Stimulated activated CD4-positive, alpha-beta T cell treated with anti-CD3 and anti-CD28 coated beads, Interleukin-15, amount 100 ng/mL, for 24 hours (primary cell): Measurements from ENCODE around the gene A4GNT.
"Not testable (repeated sequence)": the region's sequence is repeated elsewhere in the genome, so short reads cannot be mapped to it uniquely, and the experiment has no call there.

ENCODE experiments used
- DNase-seq: peaks from one replicate; pipeline ENCODE4 v3.0.0-alpha.2; 2020

A4GNT gene

DNA sequence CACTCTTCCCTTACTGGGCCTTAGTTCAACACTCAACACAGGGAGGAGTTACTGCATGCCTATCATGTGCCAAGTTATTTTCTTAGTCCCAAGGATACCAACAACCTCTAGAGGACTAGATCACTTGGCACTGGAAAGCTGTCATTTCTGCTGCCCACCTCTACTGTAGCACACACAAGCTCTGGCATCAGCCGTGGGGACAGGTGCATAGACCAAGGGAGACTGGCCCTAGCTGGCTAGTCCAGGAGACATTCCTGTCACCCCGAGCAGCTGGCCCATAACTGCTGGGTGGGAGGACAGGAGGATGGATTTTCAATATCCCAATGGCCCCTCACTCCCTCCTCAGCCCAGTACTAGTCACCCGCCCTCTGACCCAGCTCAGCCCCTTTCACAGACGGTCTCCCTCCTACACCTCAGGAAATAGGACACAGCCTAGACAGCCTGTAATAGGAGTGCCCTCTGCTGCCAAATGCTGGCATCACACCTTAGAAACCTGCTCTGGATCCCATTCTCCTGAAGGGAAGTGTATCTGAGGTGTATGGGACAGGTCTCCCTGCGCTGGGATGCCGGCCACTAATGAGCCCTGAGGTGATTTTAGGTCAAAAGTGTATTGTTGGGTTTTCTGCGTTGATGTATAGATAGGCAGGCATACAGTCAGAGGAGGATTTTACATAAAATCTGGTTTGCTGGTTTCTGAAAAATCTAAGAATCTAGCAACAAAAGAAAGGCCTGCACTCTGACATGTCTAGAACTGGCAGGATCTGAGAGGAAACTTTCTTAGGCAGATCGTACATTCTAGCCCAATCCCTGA, 13.4 kb downstream of the A4GNT start:
- DNase-seq: peak; percentile 77

DNA sequence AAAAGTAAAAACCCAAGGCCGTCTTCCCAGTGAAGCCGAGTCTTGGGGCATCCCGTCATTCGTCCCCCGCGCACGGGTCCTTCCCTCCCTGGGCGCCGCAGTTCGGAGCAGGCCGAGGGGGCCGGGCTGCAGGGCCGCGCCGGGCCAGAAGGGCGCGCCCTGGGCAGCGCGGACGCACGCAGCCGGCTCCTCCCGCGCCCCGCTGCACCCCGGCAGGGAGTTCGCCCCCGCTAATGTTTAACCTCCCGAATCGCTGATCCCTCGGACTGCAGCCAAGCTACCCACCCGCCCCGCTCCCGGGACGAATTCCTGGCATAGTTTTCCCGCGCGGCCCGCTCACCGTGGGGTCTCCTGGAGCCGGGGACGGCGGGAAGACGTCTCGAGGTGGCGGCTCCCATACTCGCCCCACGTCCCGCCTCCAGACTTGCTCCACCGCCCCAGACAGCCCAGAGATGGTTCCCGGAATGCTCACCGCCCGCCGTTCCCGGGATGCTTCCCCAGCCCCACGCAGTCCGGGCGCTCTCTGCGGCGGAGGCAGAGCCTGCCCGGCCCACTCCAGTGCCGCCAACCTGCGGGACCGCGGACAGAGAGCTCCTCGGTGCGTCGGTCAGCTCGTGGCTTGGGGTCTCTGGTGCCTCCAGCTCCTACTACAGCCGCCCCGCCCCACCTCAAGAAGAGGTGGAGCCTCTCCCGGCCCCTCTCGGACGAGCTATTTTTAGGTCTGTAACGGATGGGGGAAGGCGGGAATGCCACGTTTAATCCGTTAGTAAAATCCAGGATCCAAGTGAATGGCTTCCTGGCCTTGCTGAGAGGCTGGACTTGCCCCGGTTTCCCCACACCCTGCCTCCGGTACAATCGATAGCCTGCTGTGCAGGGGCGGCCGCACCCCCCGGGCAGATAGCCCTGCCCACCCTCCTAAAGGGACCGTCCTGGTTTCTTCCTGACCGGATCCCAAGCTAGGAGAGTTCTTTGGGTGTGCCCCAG, 16.9 kb downstream of the A4GNT start, which contains the start of gene DZIP1L:
DZIP1L (minus strand) TSS at position 621 of the 984 bp plus-strand sequence. CDS start 11,637 bp downstream, outside the sequence.
- peak; percentile 63 for DNase-seq

DNA sequence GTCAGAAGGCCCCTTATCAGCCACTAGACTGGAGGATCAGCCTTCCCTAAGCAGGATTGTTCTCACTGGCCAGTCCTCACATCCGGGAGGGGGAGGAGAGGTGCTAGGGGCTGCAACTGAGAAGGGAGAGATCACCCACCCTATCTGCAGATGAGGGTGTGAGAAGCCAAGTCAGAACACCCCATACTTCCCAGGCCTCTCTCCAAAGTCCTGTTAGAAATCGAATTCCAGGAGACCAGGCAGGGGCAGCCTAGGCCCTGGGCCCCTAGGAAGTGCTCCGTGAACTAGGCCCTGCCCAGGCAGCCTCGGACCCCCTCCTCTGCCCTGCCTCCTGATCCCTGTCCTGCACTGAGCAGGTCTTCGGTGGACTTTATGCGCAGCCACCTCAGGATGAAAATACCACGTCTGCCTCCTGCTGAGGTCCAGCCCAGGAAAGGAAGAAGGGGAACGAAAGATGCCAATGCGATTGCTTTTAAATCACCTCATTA, 17.7 kb downstream of the A4GNT start:
- no peak for DNase-seq

GRCh38 chr3:138113326-138113725, 18.9 kb downstream of the A4GNT start:
- DNase-seq: no peak

DNA sequence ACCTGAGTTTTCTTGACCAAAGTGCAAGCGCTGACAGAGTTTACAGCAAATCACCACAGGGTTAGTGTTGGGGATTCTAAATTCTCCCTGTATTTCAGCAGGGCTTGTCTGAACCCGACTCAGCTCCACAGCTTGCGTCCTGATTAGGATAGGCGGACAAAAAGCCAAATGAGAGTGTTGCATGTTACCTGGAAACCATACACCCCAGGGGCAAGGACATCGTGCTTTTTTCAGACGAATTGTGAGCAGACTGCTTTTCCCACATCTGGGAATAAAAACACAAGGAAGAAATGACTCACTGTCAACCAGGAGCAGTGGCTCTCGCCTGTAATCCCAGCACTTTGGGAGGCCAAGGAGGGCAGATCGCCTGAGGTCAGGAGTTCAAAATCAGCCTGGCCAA, 19.8 kb downstream of the A4GNT start:
- DNase-seq: no peak

DNA sequence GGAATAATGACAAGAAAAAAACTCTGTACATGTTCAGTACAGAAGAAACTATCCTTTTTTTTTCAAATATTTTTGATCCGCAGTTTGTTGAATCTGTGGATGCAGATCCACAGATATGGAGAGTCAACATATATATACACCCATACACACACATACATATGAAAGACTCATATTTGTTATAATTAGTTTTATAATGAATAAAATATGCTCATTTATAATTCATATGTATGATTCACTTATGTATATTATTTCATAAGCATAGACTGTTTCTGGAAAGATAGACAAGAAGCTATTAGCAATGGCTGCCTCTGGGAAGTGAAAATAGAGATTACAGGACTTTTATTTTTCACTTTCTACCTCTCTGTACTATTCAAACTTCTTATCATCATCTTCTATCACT, 26.6 kb downstream of the A4GNT start:
- DNase-seq: no peak

- DNase-seq: no peak
Measured at GRCh38 chr3:138103466-138103865, 28.7 kb downstream of the A4GNT start.

DNA sequence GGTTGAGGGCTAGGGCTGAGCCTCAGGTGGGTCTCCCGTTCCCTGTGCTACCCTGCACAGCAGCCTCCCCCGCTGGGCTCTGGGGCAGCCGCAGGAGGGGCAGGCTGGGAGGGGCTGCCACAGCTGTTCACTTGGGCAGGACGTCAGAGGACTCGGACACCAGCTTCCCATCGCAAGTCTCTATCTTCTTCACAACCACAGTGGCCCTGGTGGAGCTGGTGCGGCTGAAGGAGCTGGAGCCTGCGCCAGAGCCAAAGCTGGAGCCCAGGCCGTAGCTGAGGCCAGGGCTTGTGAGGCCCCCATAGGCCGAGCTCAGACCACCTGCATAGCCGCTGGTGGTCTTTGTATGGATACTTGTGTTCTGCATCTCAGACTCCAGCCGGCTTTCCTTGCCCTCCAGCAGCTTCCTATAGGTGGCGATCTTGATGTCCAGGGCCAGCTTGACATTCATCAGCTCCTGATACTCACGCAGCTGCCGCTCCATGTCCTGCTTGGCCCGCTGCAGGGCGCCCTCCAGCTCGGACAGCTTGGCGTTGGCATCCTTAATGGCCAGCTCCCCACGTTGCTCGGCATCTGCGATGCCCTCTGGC, 30.7 kb downstream of the A4GNT start:
- not testable (repeated sequence) for DNase-seq

DNA sequence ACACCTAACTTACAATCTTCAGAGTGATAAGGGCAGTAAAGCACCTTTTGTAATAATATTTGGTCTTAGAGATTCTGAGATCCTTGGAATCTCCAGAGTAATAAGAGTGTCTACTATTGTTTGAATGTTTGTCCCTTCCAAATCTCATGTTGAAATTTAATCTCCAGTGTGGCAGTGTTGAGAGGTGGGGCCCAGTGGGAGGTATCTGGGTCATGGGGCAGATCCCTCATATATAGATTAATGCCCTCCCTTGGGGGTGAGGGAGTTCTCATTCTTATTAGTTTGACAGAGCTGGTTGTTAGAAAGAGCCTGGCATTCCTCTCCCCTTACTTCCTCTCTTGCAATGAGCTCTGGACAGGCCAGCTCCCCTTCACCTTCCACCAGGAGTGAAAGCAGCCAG, 32.8 kb downstream of the A4GNT start:
- no peak for DNase-seq

- peak; percentile 26 for DNase-seq
Measured at GRCh38 chr3:138097192-138098172, 34.7 kb downstream of the A4GNT start.

DNA sequence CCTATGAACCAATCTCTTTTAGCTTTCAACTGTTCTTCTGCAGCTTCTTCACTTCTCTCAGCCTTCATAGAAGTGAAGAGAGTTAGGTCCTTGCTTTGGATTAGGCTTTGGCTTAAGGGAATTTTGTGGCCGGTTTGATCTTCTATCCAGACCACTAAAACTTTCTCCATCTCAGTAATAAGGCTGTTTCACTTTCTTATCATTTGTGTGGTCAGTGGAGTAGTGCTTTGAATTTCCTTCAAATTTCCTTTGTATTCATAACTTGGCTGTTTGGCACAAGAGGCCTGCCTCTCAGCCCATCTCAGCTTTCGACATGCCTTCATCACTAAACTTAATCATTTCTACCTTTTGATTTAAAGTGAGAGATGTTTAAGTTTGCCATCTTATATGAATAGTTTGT, 38.5 kb downstream of the A4GNT start:
- DNase-seq: no peak

- no peak for DNase-seq
Measured at GRCh38 chr3:138092023-138092422, 40.2 kb downstream of the A4GNT start.

DNA sequence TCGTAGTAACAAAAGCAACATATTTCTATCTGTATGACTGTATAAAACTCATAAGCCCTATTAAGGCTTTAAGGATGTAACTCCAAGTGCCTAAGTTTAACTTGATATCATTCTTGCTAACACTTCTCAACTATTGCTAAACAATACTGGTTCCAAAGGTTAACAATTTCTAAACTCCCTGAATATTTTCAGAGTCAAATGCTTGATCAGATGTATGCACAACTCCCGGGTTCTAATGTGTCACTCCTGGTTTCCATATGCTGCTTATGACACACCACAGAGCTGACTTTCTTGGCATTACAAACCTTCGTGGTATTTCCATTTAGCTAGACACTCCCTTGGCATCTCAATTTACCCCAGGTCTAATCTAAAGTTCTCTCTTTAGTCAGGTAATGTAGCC, 43.1 kb downstream of the A4GNT start:
- no peak for DNase-seq

GRCh38 chr3:138085745-138086144, 46.4 kb downstream of the A4GNT start:
- DNase-seq: not testable (repeated sequence)

DNA sequence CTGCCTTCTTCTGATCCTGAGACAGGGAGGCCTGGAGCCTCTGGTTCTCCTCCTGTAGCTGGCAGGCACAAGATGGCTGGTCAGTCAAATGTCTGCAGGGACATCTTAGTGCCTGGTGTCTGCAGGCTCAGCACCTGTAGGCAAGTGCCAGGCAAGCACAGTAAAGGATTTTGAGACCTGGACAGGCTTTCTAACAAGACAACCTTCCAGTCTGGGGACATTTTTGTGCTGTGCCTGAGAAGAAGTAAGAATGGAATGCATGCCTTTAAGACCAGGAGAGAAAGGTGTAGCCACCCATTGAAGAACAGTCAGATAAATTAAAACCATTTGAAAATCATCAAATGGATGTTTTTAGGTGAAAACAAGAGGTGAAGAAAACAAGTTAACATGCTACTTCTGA, 48.0 kb downstream of the A4GNT start:
- DNase-seq: no peak

DNA sequence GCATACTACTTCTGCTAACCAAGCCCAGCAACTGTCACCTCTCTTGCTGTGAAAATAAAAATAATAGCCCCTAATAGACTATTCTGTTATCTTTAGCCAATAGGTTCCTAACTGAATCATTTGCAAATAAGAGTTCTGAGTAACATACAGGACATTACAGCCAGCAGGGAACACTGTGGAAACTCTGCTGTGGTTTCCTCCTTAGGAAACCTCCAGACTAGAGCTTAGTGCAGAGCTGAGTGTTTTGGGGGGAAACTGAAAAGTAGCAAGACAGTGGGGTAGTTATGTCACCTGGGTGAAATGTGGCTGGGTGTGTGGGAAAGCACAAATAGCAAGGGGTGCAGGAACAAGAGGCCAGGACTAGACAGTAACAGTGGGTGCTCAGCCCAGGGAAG, 49.2 kb downstream of the A4GNT start:
- DNase-seq: peak; percentile 24

GRCh38 chr3:138082085-138082991, 49.9 kb downstream of the A4GNT start:
- peak; percentile 49 for DNase-seq

GRCh38 chr3:138081371-138082084, 50.7 kb downstream of the A4GNT start:
- no peak for DNase-seq

DNA sequence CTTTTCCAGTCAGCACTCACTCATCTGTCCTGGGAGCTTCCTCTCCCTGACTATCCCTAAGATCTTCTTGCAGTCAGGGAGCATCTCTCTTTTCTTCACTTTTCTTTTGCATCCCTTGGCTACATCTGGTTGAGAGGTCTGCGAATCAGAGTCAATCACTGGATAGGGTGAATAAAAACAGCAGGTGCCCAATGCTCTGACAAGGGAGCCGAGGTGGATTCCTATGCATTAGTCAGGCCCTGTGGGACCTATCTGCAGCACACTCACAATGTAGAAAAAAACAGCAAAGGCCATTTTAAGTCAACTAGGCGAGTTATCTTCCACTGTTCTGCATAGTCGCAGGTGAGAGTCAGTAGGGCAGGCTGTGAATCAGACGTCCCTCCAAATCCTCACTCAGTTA, 52.3 kb downstream of the A4GNT start:
- no peak for DNase-seq

DNA sequence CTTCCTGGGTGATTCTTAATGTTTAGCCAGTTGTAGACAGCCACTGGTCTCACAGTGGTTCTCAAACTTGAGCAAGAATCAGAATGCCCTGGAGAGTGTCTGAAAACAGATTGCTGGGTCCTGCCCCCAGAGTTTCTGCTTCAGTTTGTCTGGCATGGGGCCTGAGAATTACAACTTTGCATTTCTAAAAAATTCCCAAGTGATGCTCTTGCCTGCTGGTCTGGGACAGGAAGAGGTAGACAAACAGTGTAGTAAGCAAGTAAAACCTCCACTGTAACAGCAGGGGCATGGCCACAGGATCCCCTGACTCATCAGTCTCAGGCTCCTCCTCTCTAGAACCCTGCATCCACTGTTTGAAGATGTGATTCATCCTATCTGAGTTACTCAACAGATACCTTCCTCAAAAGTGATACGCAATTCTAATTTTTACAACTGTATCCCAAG, 53.3 kb downstream of the A4GNT start:
- DNase-seq: peak; percentile 41
